NCI-H82 treated with DMSO at 0.1 percent for 48 hours (cell line): ENCODE results near the gene MAPK12.
"Not testable (repeated sequence)": the region's sequence is repeated elsewhere in the genome, so short reads cannot be mapped to it uniquely, and the experiment has no call there.

Experiments
- DNase-seq: peaks from one replicate; lab custom pipeline; 2025; ENCODE audit not compliant: unreplicated experiment; lab: John Stamatoyannopoulos, UW

Gene MAPK12

GRCh38 chr22:50217543-50218152 is 43.8 kb downstream of the MAPK12 start:
- DNase-seq: no peak

- DNase-seq: no peak
These were observed 44.6 kb downstream of the MAPK12 start for GRCh38 chr22:50216684-50217520.

- no peak for DNase-seq
These were observed 45.3 kb downstream of the MAPK12 start for GRCh38 chr22:50216055-50216683.

- DNase-seq: no peak
These were observed 46.0 kb downstream of the MAPK12 start for GRCh38 chr22:50215297-50216054.

GRCh38 chr22:50213263-50213662 is 48.2 kb downstream of the MAPK12 start:
- no peak for DNase-seq

DNA sequence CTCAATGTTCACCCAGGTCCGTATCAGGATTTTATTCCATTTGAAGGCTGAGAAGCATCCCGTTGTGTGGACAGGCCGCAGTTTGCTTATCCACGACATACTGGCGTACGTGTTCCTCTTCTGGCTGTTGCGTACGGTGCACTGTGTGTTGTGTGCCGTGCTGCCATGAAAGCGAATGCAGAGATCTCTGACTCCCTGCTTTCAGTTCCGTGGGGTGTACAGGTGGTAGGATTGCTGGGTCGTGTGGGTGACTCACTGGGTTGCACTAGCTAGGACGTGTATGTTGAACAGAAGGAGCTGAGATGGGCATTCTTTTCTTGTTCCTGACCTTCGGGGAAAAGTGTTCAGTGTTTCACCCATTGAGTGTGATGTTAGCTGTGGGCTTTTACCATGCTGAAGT is 50.3 kb downstream of the MAPK12 start:
- no peak for DNase-seq

GRCh38 chr22:50210378-50211139 is 50.9 kb downstream of the MAPK12 start:
- no peak for DNase-seq

DNA sequence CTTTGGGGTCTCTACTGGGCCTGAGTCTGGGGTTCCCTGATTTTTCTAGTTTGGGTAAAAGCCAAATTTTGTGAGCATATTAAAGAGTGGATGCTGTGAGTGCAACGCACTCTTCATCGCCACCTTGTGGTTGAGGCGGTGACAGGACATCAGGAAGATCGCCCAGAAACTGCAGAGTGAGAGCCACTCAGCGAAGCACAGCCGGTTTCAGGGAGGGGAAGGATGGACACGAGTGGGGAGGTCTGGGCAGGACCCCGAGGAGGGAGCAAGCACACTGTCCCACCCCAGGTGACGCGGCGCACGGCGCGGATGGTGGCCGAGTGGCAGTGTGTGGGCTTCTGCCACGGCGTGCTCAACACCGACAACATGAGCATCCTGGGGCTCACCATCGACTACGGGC is 51.6 kb downstream of the MAPK12 start:
- no peak for DNase-seq

- DNase-seq: no peak
These were observed 52.3 kb downstream of the MAPK12 start for GRCh38 chr22:50208939-50209892.

GRCh38 chr22:50208430-50208938 is 53.0 kb downstream of the MAPK12 start:
- DNase-seq: no peak

DNA sequence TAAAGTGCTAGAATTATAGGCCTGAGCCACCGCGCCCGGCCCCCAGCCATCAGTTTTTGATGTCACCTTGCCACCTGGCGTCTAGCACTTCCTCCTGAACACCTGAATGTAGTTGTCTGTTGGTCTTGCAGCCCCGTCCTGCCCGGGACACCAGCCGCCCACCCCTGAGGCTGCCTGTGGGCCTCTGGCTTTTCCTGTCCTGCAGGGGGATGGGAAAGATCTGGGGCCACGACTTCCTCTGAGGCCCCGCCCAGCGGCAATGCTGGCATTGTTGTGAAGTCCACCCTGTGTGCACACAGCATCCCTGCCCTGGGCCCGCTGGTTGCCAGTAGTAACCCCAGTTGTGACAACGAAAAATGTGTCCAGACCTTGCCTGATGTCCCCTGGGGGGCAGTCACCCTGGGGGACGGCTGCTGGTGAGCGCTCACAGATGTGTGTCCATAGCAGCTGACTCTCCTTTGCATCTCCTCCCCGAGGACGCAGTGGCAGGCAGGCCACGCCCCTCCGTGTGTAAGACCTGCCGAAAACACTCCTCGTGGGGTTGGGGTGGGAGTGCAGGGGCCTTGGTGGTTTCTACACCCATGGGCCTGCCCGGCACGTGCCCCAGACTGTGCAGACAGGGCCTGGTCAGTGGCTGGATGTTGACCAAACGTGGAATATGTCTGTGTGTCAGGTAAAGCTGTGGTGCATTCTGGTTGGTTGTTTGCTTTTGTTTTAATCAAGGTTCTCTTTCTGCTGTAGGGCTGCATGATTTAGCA is 53.9 kb downstream of the MAPK12 start:
- no peak for DNase-seq

DNA sequence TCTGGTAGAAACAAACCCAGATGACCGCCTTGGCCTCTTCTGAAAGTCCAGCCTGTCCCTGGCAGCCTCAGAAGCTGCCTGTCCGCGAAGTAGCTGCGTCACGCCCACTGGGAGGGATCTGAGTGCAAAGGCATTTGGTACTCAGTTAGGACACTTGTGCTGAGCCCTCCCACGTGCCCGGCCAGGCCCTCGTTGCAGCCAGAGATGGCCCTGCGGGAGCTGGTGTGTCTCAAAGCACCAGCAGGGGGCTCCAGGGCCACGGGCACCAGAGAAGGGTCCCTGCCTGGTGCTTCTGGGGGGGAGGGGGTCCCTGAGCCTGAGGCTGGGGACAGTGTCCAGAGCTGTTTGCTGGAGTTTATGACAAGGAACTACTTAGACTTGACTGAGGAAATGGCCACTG is 54.9 kb downstream of the MAPK12 start:
- no peak for DNase-seq

DNA sequence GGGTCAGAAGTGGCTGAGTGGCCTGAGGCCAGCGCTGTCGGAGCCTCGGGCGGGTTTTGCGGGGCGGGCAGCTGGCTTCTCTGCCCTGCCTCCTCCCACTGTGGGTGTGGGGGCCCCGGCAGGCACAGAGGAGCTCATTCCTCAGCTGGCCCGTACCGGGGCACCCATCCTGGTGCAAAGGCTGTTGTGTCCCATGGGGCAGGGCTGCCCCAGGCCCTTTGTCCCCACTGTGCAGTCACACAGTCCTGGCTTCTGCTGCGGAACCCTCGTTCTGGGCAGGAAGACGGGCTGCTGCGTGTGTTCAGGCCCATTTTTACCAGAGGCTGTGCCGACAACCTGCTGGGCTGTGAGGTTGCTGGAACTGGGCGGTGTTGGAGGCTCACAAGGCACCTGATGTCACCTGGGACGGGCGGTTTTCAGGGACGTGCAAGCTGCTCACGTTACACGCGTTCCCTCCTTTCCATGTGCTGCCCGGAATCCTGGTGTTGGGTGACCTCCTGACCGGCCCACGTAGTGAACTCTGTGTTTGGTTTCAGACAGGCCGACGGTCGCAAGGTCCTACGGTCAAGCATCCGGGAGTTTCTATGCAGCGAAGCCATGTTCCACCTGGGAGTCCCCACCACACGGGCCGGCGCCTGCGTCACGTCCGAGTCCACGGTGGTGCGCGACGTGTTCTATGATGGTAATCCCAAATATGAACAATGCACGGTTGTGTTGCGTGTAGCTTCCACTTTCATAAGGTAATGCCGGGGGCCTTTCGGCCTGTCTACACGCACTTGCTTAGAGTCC is 55.5 kb downstream of the MAPK12 start:
- no peak for DNase-seq

DNA sequence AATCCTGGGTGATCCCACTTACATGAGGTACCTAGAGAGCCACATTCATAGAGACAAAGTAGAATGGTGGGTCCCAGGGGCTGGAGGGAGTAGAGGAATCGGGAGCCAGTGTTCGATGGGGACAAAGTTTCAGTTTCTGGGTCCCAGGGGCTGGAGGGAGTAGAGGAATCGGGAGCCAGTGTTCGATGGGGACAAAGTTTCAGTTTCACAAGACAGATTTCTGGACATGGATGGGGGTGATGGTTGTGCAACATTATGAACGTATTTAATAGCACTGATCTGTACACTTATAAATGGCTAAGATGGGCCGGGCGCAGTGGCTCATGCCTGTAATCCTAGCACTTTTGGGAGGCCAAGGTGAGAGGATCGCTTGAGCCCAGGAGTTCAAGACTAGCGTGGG is 56.5 kb downstream of the MAPK12 start:
- not testable (repeated sequence) for DNase-seq

DNA sequence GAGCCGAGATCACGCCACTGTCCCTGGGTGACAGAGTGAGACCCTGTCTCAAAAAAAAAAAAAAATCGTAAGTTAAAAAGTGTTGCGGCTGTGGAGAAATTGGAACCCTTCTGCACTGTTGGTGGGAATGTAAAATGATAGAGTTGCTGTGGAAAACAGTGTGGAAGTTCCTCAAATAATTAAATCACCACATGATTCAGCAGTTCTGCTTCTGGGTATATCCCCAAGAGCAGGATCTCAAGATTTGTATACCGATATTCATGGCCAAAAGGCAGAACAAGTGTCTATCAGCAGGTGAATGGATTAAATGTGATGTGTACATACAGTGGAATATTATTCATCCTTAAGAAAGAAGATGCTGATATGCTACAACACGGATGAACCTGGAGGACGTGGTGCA is 56.9 kb downstream of the MAPK12 start:
- DNase-seq: no peak

- DNase-seq: no peak
These were observed 58.2 kb downstream of the MAPK12 start for GRCh38 chr22:50203288-50203687.
